Stomach (tissue), 9 donors: Measurements from ENCODE around the gene TRIM38. TPM values are rescaled to one million over a fixed set of nuclear protein-coding genes. Genes with fewer than 3 reads are reported as not detected.

Source experiments
- DNase-seq, 2 donors: peaks; one replicate each; pipeline versions ENCODE4 v3.0.0 to v3.0.0-alpha.2; 2013 to 2019
- H3K27ac ChIP-seq, 5 donors: fragments of 200-600 bp in 4 of 5; sonication (generic) in 4 of 5; one replicate each; pipeline ENCODE4 v1.5.1; 2013 to 2019; ENCODE audit warnings: mild to moderate bottlenecking in 1 of 5, moderate library complexity in 1 of 5
- H3K27me3 ChIP-seq, 3 donors: fragments of 200-600 bp; sonication (generic); one replicate each; pipeline ENCODE4 v1.5.1; 2017 to 2019; ENCODE audit warnings: mixed run types in 1 of 3
- H3K36me3 ChIP-seq, 4 donors: fragments of 200-600 bp; sonication (generic); 1 replicate in 3 of 4; 2 replicates in 1 of 4; pipeline ENCODE4 v1.5.1; 2016 to 2019
- H3K4me1 ChIP-seq, 4 donors: fragments of 200-600 bp; sonication (generic); one replicate each; pipeline ENCODE4 v1.5.1; 2016 to 2019
- H3K4me3 ChIP-seq, 4 donors: fragments of 200-600 bp; sonication (generic) in 3 of 4; one replicate each; pipeline ENCODE4 v1.5.1; 2016 to 2019; ENCODE audit warnings: mild to moderate bottlenecking in 1 of 4
- H3K9me3 ChIP-seq, 4 donors: fragments of 200-600 bp; sonication (generic); one replicate each; pipeline ENCODE4 v1.5.1; 2016 to 2019
- CTCF ChIP-seq, 7 experiments: fragments of 450-650 bp in 4 of 7; fragments of 200-600 bp in 3 of 7; sonication (generic) in 3 of 7; IDR thresholded peaks; one replicate each; pipeline ENCODE4 v1.5.1; 2016 to 2019; ENCODE audit warnings: antibody characterized with exemption in 7 of 7, control low read depth in 2 of 7, mild to moderate bottlenecking in 1 of 7
- EP300 ChIP-seq: sonication (generic); formaldehyde crosslinking; IDR thresholded peaks from one replicate; pipeline ENCODE4 v1.6.1; 2017; ENCODE audit warnings: antibody characterized with exemption
- POLR2A ChIP-seq, 4 donors: fragments of 450-650 bp; IDR thresholded peaks; one replicate each; pipeline ENCODE4 v1.6.1; 2016; ENCODE audit warnings: antibody characterized with exemption in 4 of 4, control low read depth in 2 of 4, mild to moderate bottlenecking in 1 of 4, moderate library complexity in 1 of 4
- POLR2AphosphoS5 ChIP-seq, 3 donors: sonication (generic); formaldehyde crosslinking; IDR thresholded peaks; one replicate each; pipeline ENCODE4 v1.6.1; 2016; ENCODE audit warnings: antibody characterized with exemption in 3 of 3
- WGBS, 5 donors: extraction: QIAGEN DNeasy Blood & Tissue Kit in 3 of 5; methylation state at CpG; one replicate each; pipeline versions ENCODE4 v1.1.5 to v1.1.7; 2013 to 2018; 5-methylcytosine and 5-hydroxymethylcytosine counted together
- intact Hi-C: fragments of 100-400 bp; cut with DNase I; formaldehyde crosslinking; loops from one replicate; pipeline ENCODE4 v1.15.1; 2023; ENCODE audit warnings: low total_unique reads
- polyA plus RNA-seq, 3 donors: library from polyadenylated mRNA; stranded (reverse); fragments of 200-250 nt; gene quantifications; one replicate each; pipeline ENCODE4 v1.2.3, GENCODE V29; 2013
- total RNA-seq, 5 donors: library from RNA; depleted of rRNA; stranded (reverse); fragments of >200 nt; gene quantifications; one replicate each; pipeline versions ENCODE4 v1.1.0 to v1.2.3, GENCODE V29; 2014 to 2016
- donor health status: healthy with polysubstance abuse.
- donor health status: Bipolar disorder and iron deficiency.
- donor health status: healthy.

Gene TRIM38
- total and polyA plus RNA-seq, 8 donors, result 3.7 to 11.3 (median 6.0) TPM

GRCh38 chr6:25922301-25922700 is 40.3 kb upstream of the TRIM38 start:
- H3K36me3 ChIP-seq, result no peaks in the 10 kb centered on the region
- no peak overlapping the region for H3K4me3 ChIP-seq
- 76 to 89% (median 84%) methylated on average over 2 of the region's 2 CpGs for WGBS, 5 donors
- no peaks in the 10 kb centered on the region for H3K27me3 ChIP-seq
- intact Hi-C loops, result no loop called here
- H3K27ac ChIP-seq, result no peak overlapping the region
- H3K9me3 ChIP-seq, result no peaks in the 10 kb centered on the region
- no peak for DNase-seq
- H3K4me1 ChIP-seq, result no peaks in the 10 kb centered on the region
- TF ChIP-seq POLR2AphosphoS5 (IDR thresholded peaks at IDR 0.05) (no peak), CTCF (IDR thresholded peaks at IDR 0.05) (no peak), EP300 (no peak), POLR2A (IDR thresholded peaks at IDR 0.05) (no peak)

GRCh38 chr6:25925876-25926275 is 36.7 kb upstream of the TRIM38 start:
- no peak overlapping the region for H3K4me3 ChIP-seq
- WGBS, 5 donors, result 25 to 36% (median 27%) methylated on average over 1 of the region's 1 CpG
- H3K27me3 ChIP-seq, result no peaks in the 10 kb centered on the region
- no peak overlapping the region for H3K27ac ChIP-seq
- no peaks in the 10 kb centered on the region for H3K36me3 ChIP-seq
- peaks cover 0 to 13% (median 0%) of the 10 kb centered on the region in 4 donors for H3K4me1 ChIP-seq
- no peak for DNase-seq
- no peaks in the 10 kb centered on the region for H3K9me3 ChIP-seq
- intact Hi-C loops, result no loop called here
- no peak for TF ChIP-seq POLR2A (IDR thresholded peaks at IDR 0.05)
- TF ChIP-seq CTCF (IDR thresholded peaks at IDR 0.05), result no peak
- TF ChIP-seq POLR2AphosphoS5 (IDR thresholded peaks at IDR 0.05), result no peak
- TF ChIP-seq EP300, result no peak

GRCh38 chr6:25927178-25927577 is 35.4 kb upstream of the TRIM38 start:
- no peak overlapping the region for H3K4me3 ChIP-seq
- no peak for DNase-seq
- WGBS, 5 donors, result 84 to 90% (median 87%) methylated on average over 2 of the region's 2 CpGs
- no peak for TF ChIP-seq POLR2A (IDR thresholded peaks at IDR 0.05)
- TF ChIP-seq EP300, result no peak
- TF ChIP-seq POLR2AphosphoS5 (IDR thresholded peaks at IDR 0.05), result no peak
- no peak for TF ChIP-seq CTCF (IDR thresholded peaks at IDR 0.05)
- H3K27me3 ChIP-seq, result no peaks in the 10 kb centered on the region
- H3K4me1 ChIP-seq, result peaks cover 0 to 13% (median 0%) of the 10 kb centered on the region in 4 donors
- H3K9me3 ChIP-seq, result no peaks in the 10 kb centered on the region
- H3K36me3 ChIP-seq, result no peaks in the 10 kb centered on the region
- intact Hi-C loops, result no loop called here
- no peak overlapping the region for H3K27ac ChIP-seq

- Histone ChIP-seq H3K36me3 (no peaks in the 10 kb centered on the region), H3K9me3 (no peaks in the 10 kb centered on the region), H3K27me3 (no peaks in the 10 kb centered on the region), H3K4me1 (peaks cover 0 to 13% (median 0%) of the 10 kb centered on the region in 4 donors), H3K4me3 (no peak overlapping the region), H3K27ac (no peak overlapping the region)
- no peak for DNase-seq
- intact Hi-C loops, result no loop called here
- TF ChIP-seq POLR2A (IDR thresholded peaks at IDR 0.05), result no peak
- TF ChIP-seq CTCF (IDR thresholded peaks at IDR 0.05), result no peak
- TF ChIP-seq EP300, result no peak
- no peak for TF ChIP-seq POLR2AphosphoS5 (IDR thresholded peaks at IDR 0.05)
- WGBS, 5 donors, result 17 to 42% (median 18%) methylated on average over 2 of the region's 2 CpGs
Observed at GRCh38 chr6:25927756-25928216, 34.8 kb upstream of the TRIM38 start.
